Hepatocyte (in vitro differentiated cells): ENCODE data around the gene IDUA. TPM values are rescaled to one million over a fixed set of nuclear protein-coding genes. Genes with fewer than 3 reads are reported as not detected.
"Not testable (repeated sequence)": the region's sequence is repeated elsewhere in the genome, so short reads cannot be mapped to it uniquely, and the experiment has no call there.

Experiments
- DNase-seq: peaks from one replicate; pipeline ENCODE4 v3.0.0-alpha.2; 2016; ENCODE audit warnings: low spot score
- H2AFZ ChIP-seq: fragments of 200-600 bp; sonication (generic); 2 replicates; pipeline ENCODE4 v1.6.0; 2016; ENCODE audit warnings: antibody characterized with exemption, mild to moderate bottlenecking
- H3K27ac ChIP-seq: fragments of 200-600 bp; sonication (generic); 2 replicates; pipeline ENCODE4 v1.5.1; 2016; ENCODE audit warnings: mild to moderate bottlenecking
- H3K27me3 ChIP-seq: fragments of 200-600 bp; sonication (generic); 2 replicates; pipeline ENCODE4 v1.6.1; 2016
- H3K36me3 ChIP-seq: fragments of 200-600 bp; sonication (generic); replicated peaks from 2 replicates; pipeline ENCODE4 v1.5.1; 2016; ENCODE audit warnings: low read depth; ENCODE audit not compliant: insufficient read depth
- H3K4me1 ChIP-seq: fragments of 200-600 bp; sonication (generic); 2 replicates; pipeline ENCODE4 v1.5.1; 2016; ENCODE audit warnings: mild to moderate bottlenecking, moderate library complexity; ENCODE audit not compliant: insufficient read depth
- H3K4me2 ChIP-seq: fragments of 200-600 bp; sonication (generic); 2 replicates; pipeline ENCODE4 v1.6.0; 2016
- H3K4me3 ChIP-seq: fragments of 200-600 bp; sonication (generic); 2 replicates; pipeline ENCODE4 v1.5.1; 2016; ENCODE audit warnings: mild to moderate bottlenecking
- H3K79me2 ChIP-seq: fragments of 200-600 bp; sonication (generic); 2 replicates; pipeline ENCODE4 v1.6.0; 2017; ENCODE audit warnings: mild to moderate bottlenecking
- H3K9me2 ChIP-seq: fragments of 200-600 bp; sonication (generic); replicated peaks from 2 replicates; pipeline ENCODE4 v1.6.0; 2017; ENCODE audit warnings: mild to moderate bottlenecking; ENCODE audit not compliant: insufficient read depth
- H3K9me3 ChIP-seq: fragments of 200-600 bp; sonication (generic); 2 replicates; pipeline ENCODE4 v1.5.1; 2016; ENCODE audit warnings: low read depth, mild to moderate bottlenecking
- H4K20me1 ChIP-seq: fragments of 200-600 bp; sonication (generic); 2 replicates; pipeline ENCODE4 v1.6.0; 2016; ENCODE audit warnings: mild to moderate bottlenecking; ENCODE audit not compliant: insufficient read depth, poor library complexity, severe bottlenecking
- EZH2 ChIP-seq: fragments of 200-600 bp; sonication (generic); IDR thresholded peaks from 2 replicates; pipeline ENCODE4 v1.6.1; 2016; ENCODE audit warnings: antibody characterized with exemption, mild to moderate bottlenecking, borderline replicate concordance
- EZH2phosphoT487 ChIP-seq: fragments of 200-600 bp; sonication (generic); IDR thresholded peaks from one replicate; pipeline ENCODE4 v1.6.1; 2018; ENCODE audit warnings: antibody characterized with exemption, mild to moderate bottlenecking, low read depth, moderate library complexity; ENCODE audit not compliant: unreplicated experiment, severe bottlenecking
- WGBS: methylation state at CpG from one replicate; pipeline ENCODE4 v1.1.6; 2016; ENCODE audit warnings: low lambda C conversion rate; ENCODE audit errors: missing lambda C conversion rate; 5-methylcytosine and 5-hydroxymethylcytosine counted together
- polyA plus RNA-seq: library from polyadenylated mRNA; unstranded; fragments of >200 nt; fragmentation: Nextera tagmentation; extraction: Ambion mirVana; gene quantifications from 2 replicates; pipeline ENCODE4 v1.2.1, GENCODE V29; 2016
- total RNA-seq: library from RNA; depleted of rRNA; stranded (reverse); fragments of >200 nt; gene quantifications from 2 replicates; pipeline ENCODE4 v1.2.3, GENCODE V29; 2014
- TF ChIP-seq, protein P1 (sequence below): fragments of 200-600 bp; sonication (generic); IDR thresholded peaks from 2 replicates; pipeline ENCODE4 v1.5.1; 2016; ENCODE audit warnings: antibody characterized with exemption, mild to moderate bottlenecking; ENCODE audit not compliant: poor library complexity

Gene IDUA
- total and polyA plus RNA-seq, 2 experiments from 2014 or later, result 13.1 to 82.6 TPM

DNA sequence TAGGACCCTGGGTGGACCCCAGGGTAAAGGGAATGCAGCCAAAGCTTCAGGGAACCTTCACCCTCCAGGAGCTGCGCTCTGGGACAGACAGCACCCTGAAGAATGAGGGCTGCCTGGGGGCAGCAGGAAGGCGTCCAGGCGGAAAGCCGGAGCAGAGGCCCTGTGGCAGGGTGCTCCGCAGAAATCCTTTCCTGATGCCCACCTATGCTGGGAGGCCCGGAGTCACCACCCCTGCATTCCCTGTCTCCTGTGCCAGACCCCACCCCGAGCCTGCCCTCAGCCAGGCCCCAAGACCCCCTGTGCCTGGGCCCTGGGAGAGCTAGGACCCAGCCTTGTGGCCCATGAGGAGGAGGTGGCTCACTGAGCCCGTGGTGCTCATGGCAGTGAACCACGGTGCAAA, 12.2 kb upstream of the IDUA start:
- Histone ChIP-seq H3K79me2 (peaks cover 13% of the 10 kb centered on the region), H3K27me3 (no peaks in the 10 kb centered on the region), H3K9me3 (no peaks in the 10 kb centered on the region), H3K27ac (no peak overlapping the region), H3K4me3 (no peak overlapping the region), H3K4me2 (no peak overlapping the region), H3K9me2 (no peaks in the 10 kb centered on the region), H3K36me3 (no peaks in the 10 kb centered on the region), H4K20me1 (no peaks in the 10 kb centered on the region), H2AFZ (no peak overlapping the region), H3K4me1 (peaks cover 15% of the 10 kb centered on the region)
- 97% methylated on average over 9 of the region's 9 CpGs for WGBS
- TF ChIP-seq, protein P1, sequence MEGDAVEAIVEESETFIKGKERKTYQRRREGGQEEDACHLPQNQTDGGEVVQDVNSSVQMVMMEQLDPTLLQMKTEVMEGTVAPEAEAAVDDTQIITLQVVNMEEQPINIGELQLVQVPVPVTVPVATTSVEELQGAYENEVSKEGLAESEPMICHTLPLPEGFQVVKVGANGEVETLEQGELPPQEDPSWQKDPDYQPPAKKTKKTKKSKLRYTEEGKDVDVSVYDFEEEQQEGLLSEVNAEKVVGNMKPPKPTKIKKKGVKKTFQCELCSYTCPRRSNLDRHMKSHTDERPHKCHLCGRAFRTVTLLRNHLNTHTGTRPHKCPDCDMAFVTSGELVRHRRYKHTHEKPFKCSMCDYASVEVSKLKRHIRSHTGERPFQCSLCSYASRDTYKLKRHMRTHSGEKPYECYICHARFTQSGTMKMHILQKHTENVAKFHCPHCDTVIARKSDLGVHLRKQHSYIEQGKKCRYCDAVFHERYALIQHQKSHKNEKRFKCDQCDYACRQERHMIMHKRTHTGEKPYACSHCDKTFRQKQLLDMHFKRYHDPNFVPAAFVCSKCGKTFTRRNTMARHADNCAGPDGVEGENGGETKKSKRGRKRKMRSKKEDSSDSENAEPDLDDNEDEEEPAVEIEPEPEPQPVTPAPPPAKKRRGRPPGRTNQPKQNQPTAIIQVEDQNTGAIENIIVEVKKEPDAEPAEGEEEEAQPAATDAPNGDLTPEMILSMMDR, result no peak
- TF ChIP-seq EZH2 (no peak), EZH2phosphoT487 (no peak)
- no peak for DNase-seq

DNA sequence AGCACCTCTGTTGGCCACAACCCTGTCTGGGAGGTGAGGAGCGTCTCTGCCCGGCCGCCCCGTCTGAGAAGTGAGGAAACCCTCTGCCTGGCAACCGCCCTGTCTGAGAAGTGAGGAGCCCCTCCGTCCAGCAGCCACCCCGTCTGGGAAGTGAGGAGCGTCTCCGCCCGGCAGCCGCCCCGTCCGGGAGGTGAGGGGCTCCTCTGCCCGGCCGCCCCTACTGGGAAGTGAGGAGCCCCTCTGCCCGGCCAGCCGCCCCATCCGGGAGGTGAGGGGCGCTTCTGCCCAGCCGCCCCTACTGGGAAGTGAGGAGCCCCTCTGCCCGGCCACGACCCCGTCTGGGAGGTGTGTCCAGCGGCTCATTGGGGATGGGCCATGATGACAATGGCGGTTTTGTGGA, 10.8 kb upstream of the IDUA start:
- Histone ChIP-seq H3K79me2 (peaks cover 13% of the 10 kb centered on the region), H3K4me1 (peaks cover 15% of the 10 kb centered on the region)
- H3K9me3 ChIP-seq, H3K4me2 ChIP-seq, H3K36me3 ChIP-seq, H3K27me3 ChIP-seq, H2AFZ ChIP-seq, H4K20me1 ChIP-seq, H3K27ac ChIP-seq, H3K9me2 ChIP-seq, H3K4me3 ChIP-seq, DNase-seq: not testable (repeated sequence)
- 96% methylated on average over 14 of the region's 25 CpGs for WGBS

DNA sequence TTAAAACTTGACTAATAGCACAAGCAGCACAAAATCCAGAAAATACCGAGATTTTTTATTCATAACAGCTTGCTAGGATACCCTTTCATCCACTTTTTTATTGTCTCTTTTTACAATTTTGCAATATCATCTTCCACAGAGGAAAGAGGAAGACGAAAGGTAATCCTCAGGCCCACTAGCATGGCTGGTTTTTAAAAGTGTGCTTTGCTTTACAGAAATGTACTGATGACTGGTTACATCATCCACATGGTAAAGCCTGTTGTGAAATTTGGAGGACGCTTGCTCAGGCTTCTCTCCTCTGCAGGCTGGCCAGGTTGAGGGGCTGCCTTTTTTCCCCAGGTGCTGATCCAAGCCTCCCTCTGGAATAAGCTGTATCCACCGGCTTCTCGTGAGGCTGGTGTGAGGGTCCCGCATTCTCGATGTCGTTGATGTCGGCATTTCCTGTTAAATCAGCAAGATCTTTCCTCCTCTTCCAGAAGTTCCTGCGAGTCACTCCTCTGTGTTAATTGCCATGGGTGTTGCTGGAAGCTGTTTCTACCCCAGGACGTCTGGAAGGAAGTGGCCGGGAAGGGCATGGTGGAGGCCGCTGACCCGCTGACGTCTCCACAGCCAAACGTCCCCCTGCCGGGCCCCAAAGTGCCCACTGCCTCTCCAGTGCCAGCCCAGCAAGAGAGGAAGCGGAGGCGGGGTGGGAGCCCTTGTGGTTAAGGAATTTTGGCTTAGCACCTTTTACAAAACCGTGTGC, 7.7 kb upstream of the IDUA start:
- 65% methylated on average over 20 of the region's 20 CpGs for WGBS
- no peak overlapping the region for H3K4me3 ChIP-seq
- H3K4me2 ChIP-seq, result no peak overlapping the region
- H3K36me3 ChIP-seq, result no peaks in the 10 kb centered on the region
- no peak overlapping the region for H2AFZ ChIP-seq
- peaks cover 4% of the 10 kb centered on the region for H3K79me2 ChIP-seq
- no peaks in the 10 kb centered on the region for H3K27me3 ChIP-seq
- no peaks in the 10 kb centered on the region for H3K9me3 ChIP-seq
- no peak overlapping the region for H3K27ac ChIP-seq
- no peak for TF ChIP-seq EZH2phosphoT487
- TF ChIP-seq, protein P1, result no peak
- no peak for TF ChIP-seq EZH2
- H3K4me1 ChIP-seq, result no peaks in the 10 kb centered on the region
- H3K9me2 ChIP-seq, result no peaks in the 10 kb centered on the region
- H4K20me1 ChIP-seq, result no peaks in the 10 kb centered on the region
- DNase-seq, result no peak

- Histone ChIP-seq H3K27ac (no peak overlapping the region), H2AFZ (no peak overlapping the region), H3K9me3 (no peaks in the 10 kb centered on the region), H3K4me3 (no peak overlapping the region), H3K27me3 (no peaks in the 10 kb centered on the region), H3K79me2 (peaks cover 17% of the 10 kb centered on the region), H3K4me1 (peaks cover 13% of the 10 kb centered on the region), H3K36me3 (no peaks in the 10 kb centered on the region), H3K9me2 (no peaks in the 10 kb centered on the region), H3K4me2 (no peak overlapping the region), H4K20me1 (no peaks in the 10 kb centered on the region)
- WGBS, result 94% methylated on average over 17 of the region's 17 CpGs
- TF ChIP-seq EZH2, result no peak
- TF ChIP-seq EZH2phosphoT487, result no peak
- TF ChIP-seq, protein P1, result no peak
- DNase-seq, result no peak
These were observed 4.6 kb upstream of the IDUA start for GRCh38 chr4:982291-982690.
